Stimulated activated CD4-positive, alpha-beta T cell treated with anti-CD3 and anti-CD28 coated beads, Interleukin-2, amount 100 ng/mL, for 4 hours (primary cell): ENCODE results near the gene NHS.
"Not testable (repeated sequence)": the region's sequence is repeated elsewhere in the genome, so short reads cannot be mapped to it uniquely, and the experiment has no call there.

Source experiments
- DNase-seq: peaks from one replicate; pipeline ENCODE4 v3.0.0-alpha.2; 2020; ENCODE audit warnings: low read depth

The NHS gene

GRCh38 chrX:17405225-17405969 is 30.4 kb downstream of the NHS start:
- DNase-seq, result no peak

GRCh38 chrX:17409566-17410290 is 34.7 kb downstream of the NHS start:
- DNase-seq, result no peak

- DNase-seq, result no peak
Observed at GRCh38 chrX:17410651-17411050, 35.7 kb downstream of the NHS start.

GRCh38 chrX:17411205-17411604 is 36.2 kb downstream of the NHS start:
- DNase-seq, result no peak

- DNase-seq, result no peak
Observed at GRCh38 chrX:17412692-17413091, 37.7 kb downstream of the NHS start.

- DNase-seq, result no peak
Observed at GRCh38 chrX:17413228-17413627, 38.2 kb downstream of the NHS start.

- DNase-seq, result no peak
Observed at GRCh38 chrX:17414027-17414658, 39.1 kb downstream of the NHS start.

GRCh38 chrX:17414839-17415238 is 39.8 kb downstream of the NHS start:
- DNase-seq, result no peak

- no peak for DNase-seq
Observed at GRCh38 chrX:17415242-17415810, 40.3 kb downstream of the NHS start.

GRCh38 chrX:17417372-17417771 is 42.4 kb downstream of the NHS start:
- DNase-seq, result no peak

GRCh38 chrX:17425136-17425535 is 50.1 kb downstream of the NHS start:
- no peak for DNase-seq

- no peak for DNase-seq
Observed at GRCh38 chrX:17425551-17425950, 50.6 kb downstream of the NHS start.

GRCh38 chrX:17431171-17431570 is 56.2 kb downstream of the NHS start:
- DNase-seq, result no peak

- DNase-seq, result no peak
Observed at GRCh38 chrX:17432158-17432557, 57.2 kb downstream of the NHS start.

- DNase-seq, result no peak
Observed at GRCh38 chrX:17433965-17434364, 59.0 kb downstream of the NHS start.

- no peak for DNase-seq
Observed at GRCh38 chrX:17435476-17435875, 60.5 kb downstream of the NHS start.

GRCh38 chrX:17438221-17438620 is 63.2 kb downstream of the NHS start:
- no peak for DNase-seq

- no peak for DNase-seq
Observed at GRCh38 chrX:17440258-17440657, 65.3 kb downstream of the NHS start.

- no peak for DNase-seq
Observed at GRCh38 chrX:17440836-17441235, 65.8 kb downstream of the NHS start.

GRCh38 chrX:17441965-17442364 is 67.0 kb downstream of the NHS start:
- no peak for DNase-seq

GRCh38 chrX:17442898-17443297 is 67.9 kb downstream of the NHS start:
- DNase-seq, result no peak

GRCh38 chrX:17443556-17443955 is 68.6 kb downstream of the NHS start:
- DNase-seq, result no peak

GRCh38 chrX:17446269-17446668 is 71.3 kb downstream of the NHS start:
- DNase-seq, result not testable (repeated sequence)
